GM19372 (cell line): ENCODE measurements around the gene MPND.
"Not testable (repeated sequence)": the region's sequence is repeated elsewhere in the genome, so short reads cannot be mapped to it uniquely, and the experiment has no call there.

ENCODE experiments used
- ATAC-seq: cut with Tn5 transposase; IDR thresholded peaks from one replicate; pipeline ENCODE4 v1.9.1; 2021; ENCODE audit warnings: mild to moderate bottlenecking, low read depth, moderate library complexity; ENCODE audit not compliant: unreplicated experiment

The MPND gene

DNA sequence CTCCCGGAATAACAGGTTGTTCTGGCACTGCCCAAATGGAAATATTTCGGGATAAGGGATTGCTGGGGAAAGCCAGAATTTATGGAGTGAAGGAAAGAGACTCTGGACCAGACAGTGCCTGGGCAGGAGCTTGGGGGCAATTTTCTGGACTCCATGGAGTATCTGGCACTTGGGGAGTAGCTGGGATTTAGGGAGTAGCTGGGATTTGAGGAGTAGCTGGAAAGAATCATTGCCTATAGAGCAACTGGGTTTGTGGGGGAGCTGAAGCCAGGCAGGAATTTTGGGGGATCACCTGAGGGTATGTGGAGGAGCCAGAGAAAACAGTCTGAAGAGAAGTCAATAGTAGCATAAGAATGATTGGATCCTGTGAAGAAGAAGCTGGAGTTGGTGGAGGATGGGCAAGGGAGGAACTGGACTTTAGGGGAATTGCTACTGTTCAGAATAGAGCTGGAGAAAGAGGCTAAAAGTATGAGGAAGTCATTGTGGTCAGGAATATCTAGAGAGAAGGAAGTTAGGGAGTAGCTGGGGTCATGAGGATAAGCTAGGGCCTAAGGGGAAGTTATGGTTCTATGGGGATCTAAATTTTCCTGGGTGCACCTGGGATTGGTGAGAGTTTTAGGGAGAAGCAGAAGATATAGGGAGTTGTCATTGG lies 24.2 kb upstream of the MPND start:
- ATAC-seq = no peak

DNA sequence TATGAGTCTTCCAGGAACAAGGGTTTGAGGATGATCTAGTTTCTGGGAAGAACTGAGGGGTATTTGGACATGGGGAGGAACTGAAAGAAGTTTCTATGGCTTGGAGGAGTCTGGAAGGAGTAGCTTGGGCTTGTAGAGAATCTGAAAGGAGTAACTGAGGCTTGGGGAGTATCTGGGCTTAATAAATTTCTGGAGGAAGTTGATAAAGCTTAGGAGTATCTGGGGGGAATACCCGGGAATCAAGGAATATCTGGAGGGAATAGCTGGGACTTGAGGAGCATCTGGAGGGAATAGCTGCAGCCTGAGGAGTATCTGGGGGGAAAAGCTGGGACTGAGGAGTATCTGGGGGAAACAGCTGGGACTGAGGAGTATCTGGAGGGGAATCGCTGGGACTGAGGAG lies 22.9 kb upstream of the MPND start:
- no peak for ATAC-seq

DNA sequence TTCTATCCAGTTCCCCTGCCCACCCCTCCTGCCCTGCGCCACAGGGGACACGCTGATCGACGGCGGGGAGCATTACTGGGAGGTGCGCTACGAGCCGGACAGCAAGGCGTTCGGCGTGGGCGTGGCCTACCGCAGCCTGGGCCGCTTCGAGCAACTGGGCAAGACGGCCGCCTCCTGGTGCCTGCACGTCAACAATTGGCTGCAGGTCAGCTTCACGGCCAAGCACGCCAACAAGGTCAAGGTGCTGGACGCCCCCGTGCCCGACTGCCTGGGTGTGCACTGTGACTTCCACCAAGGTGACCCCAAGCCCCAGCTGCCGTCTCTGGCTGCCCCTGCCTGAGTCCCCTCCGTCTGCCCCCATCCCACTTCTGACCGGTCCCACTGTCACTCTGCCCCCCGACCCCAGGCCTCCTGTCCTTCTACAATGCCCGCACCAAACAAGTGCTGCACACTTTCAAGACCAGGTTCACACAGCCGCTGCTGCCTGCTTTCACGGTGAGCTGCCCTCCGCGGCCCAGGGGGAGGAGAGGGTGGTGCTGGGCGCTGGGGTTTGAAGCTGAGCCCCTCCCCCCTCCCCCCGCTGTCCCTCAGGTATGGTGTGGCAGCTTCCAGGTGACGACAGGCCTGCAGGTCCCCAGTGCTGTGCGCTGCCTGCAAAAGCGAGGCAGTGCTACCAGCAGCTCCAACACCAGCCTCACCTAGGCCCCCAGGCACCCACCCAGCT lies 20.3 kb upstream of the MPND start:
- no peak for ATAC-seq

DNA sequence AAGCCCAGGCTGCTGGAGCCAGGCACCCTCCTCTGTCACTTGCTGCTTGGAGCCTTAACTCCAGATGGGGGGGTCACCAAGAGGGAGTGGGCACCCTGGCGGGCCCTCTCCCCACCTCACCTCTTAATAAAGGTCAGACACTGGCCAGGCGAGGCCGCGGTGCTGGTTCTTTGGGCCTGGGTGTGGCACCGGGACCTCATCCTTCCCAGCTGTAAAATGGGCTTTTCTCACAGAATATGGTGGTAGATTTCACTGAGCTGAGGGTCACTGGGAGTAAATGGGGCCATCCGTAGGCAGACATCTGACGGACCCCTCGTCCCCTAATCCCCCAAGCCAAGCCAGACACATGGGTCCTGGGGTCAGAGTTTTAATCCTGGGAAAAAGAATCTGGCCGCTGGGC lies 19.7 kb upstream of the MPND start:
- ATAC-seq = no peak

DNA sequence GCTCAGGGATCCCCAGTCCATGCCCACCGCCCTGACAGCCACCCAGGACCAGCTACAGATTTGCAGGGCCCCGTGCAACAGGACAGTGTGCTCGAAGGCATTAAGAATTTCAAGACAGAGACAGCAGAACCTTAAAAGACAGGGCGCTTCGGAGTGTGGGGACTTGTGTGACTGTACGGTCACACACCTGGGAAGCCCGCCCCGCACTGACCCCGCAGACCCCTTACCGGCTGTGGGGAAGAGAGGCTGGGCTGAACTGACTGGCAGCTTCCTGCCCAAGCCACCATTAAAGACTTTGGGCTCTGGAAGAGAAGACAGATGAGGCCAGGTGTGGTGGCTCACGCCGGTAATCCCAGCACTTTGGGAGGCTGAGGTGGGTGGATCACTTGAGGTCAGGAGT lies 19.1 kb upstream of the MPND start:
- ATAC-seq = no peak

DNA sequence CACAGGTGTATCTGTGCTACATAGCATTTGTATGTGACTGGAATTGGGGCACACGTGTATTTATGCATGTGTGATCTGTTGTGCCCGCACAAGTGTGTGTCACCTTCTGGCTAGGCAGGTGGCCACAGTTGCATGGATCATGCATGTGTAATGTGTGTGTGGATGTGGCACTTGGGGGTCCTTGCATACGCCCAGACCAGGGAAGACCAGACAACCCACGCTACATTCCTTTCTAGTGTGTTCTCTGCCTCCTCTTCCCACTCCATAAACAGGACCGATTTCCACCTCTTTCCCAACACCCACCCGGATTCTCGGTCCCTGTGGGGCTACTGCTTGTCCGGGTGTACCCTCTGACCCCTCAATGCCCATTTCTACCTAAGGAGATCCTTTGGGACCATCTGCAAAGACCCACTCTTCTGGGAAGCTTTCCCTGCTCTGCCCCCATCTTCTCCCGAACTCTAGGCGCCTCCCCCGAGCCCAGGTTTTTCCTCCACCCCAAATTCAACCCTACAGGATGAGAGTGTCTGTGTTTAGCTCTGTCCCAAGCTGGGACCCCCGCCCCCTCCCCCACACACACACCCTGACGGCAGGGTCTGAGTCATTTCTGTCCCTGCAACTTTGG lies 17.0 kb upstream of the MPND start:
- no peak for ATAC-seq

DNA sequence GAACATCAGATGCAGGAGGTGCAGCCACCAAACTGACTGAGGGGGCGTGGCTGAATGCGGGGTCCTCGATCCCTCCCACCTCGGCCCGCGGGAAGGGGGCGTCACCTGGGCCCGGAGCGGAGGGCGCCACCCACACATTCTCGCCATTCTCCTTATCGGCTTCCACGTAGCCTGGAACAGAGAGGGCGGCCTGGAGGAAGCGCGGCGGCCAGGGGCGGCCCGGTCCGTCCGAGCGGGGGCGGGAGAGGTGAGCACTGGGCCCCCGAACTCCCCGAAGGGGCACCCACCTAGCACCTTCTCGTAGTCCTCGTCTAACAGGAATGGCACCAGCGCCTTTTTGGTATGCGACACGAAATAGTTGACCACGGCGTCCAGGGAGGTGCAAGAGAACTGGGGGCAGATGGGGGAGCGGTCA lies 16.5 kb upstream of the MPND start:
- no peak for ATAC-seq

DNA sequence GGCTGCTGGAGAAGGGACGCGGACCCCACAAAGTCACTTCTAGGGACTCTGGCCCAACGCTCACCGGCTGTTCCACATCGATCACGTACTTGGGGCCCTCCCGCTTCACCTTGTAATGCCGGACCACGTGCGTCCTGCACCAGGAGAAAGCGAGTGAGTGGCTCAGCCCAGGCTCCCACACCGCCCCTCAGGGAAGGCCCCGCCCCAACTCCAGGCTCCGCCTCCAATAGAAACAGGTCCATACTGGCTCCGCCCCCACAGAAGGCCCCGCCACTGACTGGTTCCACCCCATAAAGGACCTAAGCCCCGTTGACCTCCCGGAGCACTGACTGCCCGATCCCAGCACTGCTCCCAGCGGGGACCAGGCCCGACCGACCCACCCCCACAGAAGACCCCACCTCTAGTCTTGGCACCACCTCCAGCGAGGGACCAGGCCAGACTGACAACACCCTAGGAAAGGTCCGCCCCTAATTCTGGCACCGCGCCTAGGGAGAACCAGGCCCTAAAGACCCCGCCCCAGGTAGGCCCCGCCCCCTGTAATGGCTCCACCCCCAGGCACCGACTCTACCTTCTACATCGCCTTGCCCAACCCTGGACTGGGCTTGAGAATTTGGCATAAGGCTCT lies 16.0 kb upstream of the MPND start:
- no peak for ATAC-seq

DNA sequence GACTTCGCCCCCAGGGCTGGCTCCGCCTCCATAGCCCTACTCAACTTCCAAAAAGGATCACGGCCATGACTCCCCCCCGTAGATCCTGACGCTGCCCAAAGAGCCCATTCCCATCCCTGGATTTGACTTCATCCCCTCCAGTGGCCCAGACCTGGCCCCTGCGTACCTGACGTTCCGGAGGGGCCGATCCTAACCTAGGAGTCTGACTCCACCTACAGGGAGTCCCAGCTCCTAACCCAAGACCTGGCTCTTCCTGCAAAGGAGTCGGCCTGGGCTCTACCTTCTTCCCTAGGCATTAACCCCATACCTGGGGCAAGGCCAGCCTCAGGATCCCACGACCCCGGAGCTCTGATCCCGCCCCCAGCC lies 15.5 kb upstream of the MPND start:
- ATAC-seq = no peak

DNA sequence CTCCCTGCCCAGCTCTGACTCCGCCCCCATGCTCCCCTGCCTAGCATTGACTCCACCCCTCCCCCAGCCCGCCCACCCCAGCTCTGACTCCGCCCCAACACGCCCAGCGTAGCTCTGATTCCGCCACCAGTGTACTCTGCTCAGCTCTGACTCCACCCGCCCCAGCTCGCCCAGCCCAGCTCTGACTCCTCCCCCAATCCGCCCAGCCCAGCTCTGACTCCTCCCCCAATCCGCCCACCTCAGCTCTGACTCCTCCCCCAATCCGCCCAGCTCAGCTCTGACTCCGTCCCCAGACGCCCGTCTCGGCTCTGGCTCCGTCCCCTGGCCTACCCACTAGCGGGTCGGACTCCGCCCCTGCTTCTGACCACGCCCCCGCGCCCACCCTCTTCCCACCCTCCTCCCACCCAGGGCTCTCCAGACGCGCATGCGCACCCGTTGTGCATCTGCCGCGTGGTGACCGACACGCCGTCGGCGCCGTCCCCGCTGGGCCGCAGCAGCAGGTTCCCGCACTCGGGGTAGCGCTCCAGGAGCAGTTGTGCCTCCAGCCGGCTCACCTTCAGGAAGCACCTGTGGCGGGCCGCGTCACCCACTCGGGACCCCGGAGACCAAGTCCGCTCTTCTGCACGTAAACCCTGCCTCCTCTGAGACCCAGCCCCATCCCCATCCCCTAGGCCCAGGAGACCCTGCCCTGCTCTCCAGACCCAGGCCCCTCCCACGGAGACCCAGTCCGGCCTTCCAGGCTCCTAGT lies 14.9 kb upstream of the MPND start:
- ATAC-seq = peak; percentile 71

DNA sequence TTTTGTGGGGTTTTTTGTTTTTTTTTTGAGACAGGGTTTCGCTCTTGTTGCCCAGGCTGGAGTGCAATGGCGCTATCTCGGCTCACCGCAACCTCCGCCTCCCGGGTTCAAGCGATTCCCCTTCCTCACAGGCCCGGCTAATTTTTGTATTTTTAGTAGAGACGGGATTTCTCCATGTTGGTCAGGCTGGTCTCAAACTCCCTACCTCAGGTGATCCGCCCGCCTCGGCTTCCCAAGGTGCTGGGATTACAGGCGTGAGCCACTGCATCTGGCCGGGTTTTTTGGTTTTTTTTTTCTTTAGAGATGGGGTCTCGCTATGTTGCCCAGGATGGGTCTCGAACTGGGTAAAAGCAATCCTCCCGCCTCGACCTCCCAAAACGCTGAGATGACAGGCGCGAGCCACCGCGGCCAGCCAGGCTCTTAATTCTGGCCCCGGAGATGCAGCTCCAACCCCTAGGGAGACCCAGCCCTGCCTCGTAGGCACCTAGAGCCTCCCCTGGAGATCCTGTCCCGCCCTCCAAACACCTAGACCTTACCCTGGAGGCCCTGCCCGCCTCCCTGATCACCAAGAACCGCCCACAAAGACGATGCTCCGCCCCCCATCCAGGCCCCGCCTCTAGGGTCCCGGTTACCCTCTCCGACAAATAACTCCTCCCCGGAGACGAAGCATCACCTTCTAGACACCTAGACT lies 14.2 kb upstream of the MPND start:
- not testable (repeated sequence) for ATAC-seq

DNA sequence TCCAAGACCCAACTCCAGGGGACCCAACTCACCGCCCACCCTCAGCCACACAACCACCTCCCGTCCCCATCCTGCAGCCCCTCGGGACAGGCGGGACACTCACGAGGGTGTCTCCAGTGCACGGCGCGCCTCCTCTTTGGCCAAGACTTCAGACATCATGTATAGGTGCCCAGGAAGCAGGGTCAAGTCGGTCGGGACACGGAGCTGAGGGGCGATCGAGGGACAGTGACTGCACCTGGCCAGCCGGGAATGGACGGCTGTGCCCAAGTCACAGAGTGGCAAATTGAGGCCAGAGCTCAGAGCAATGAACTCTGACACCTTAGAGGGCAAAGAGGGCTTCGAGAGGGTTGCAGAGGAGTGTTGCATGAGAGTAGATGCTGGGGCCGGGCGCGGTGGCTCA lies 13.5 kb upstream of the MPND start:
- no peak for ATAC-seq

DNA sequence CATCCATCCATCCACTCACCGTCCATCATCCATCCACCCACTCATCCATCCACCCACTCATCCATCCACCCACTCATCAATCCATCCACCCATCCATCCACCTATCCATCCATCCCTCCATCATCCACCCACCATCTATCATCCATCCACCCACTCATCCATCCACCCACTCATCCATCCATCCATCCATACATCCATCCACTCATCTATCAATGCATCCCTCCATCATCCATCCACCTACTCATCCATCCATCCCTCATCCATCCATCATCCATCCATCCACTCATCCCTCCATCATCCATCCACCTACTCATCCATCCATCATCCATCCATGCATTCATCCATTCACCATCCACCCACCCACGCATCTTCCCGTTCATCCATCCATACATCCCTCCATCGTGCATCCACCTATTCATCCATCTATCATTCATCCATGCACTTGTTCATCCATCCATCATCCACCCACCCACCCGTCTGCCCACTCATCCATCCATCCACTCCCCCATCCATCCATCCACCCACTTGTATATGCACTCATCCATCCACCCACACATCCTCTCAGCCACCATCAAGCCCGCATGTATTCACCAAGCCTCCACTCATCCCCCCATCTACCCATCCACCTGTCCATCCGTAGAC lies 8.3 kb upstream of the MPND start:
- no peak for ATAC-seq

DNA sequence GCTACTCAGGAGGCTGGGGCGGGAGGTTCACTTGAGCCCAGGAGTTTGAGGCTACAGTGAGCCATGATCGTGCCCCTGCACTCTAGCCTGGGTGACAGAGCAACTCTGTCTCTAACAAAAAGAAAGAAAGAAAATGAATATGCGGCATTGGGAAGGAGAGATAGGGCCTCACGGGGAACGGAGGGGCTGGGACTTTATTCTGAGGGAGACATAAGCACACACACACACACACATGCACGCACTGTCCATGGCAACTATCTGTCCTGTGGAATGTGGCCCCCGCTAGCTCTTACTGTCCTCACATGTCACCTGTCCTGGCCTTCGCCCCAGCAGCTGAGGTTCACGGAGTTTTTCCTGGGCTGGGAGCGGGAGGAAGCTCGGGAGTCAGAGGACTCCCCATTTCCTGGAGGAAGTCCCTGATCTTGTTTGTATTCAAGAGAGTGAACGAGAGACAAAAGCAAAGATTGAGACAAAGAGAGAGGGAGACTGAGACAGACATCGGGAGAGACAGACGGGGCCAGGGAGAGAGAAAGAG lies 5.4 kb upstream of the MPND start:
- ATAC-seq = no peak

DNA sequence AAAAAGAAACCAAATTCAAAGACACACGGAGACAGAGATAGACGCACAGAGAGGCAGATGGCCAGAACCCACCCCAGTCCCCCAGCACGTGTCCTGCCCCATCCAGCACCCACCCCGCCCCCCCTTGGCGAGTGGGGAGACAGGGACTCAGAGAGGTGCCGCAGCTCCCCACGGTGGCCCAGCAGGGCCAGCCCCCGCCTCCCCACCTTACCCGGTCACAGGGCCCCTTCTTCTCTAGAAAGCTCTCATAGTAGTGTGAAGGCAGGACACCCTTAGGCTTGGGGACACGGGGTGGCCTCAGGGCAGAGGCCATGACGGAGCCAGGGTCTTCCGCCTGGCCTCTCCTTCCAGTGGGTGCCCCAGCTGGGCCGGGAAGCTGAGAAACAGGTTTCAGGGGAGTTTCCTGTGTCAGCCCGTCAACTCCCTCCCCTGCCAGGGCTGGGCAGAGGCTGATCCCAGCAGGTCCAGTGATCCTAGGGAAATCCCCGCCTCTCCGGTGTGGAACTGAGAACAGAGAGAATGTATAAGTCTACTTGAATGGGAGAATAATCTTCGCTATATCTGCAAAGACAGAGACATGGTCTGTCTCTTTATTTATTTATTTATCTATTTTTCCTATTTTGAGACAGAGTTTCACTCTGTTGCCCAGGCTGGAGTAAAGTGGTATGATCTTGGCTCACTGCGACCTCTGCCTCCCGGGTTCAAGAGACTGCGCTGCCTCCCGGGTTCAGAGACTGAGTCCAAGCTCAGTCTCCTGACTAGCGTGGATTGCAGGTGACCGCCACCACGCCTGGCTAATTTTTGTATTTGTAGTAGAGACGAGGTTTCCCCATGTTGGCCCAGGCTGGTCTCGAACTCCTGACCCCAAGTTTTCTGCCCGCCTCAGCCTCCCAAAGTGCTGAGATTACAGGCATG lies 4.7 kb upstream of the MPND start, which contains the start of gene STAP2:
Gene STAP2, minus strand, starts transcription at position 387 of the 915 bp plus-strand sequence. Its CDS starts 74 bp downstream, at position 313.
- no peak for ATAC-seq

DNA sequence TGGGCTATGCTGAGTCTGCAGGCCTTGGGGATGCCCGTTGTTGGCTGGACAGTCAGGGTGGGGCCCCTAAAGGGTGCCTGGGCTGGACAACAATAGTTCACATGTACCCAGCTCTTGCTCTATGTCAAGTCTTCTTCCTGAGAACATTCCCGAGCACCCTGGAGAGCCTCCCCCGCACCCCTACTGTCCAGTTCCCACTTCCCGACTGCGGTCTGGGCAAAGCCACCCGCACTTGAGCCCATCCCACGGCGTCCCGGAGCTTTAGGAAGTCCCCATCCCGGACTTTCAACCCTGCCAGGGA lies 1.1 kb upstream of the MPND start:
- no peak for ATAC-seq

DNA sequence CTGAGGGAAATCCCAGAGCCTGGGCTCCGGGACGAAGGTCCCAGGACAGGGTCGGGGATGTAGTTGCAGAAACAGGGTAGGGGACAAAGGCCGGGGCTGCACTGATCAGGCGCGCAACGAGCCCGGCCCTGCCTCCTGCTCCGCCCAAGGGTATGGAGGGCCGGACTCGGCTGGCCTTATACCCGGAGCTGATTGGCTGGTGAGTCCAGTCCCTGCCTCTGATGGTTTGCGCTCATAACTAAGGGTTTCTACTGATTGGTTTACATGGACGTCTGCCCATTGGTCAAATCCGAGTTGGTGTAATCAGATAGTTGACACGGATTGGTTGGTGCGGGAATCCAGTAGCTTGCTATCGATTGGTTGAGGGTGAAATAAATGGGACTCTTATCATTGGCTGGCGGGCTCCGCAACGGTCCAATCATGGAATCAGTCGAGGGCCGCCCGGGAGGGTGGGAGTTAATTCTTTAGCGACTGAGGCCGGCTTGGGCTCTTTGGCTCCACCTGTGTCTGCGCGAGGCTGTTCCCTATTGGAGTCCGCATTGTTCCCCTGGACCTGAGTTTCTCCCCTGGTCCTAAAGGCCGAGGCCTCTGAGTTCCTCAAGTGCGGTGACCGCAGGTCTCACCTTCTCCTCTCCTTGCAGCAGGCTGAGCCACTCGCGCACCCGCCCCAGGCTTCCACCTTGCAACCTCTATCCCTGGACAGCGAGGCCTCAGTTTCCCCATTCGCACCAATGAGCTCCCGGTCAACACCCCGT lies 570 bp upstream of the MPND start:
- peak; percentile 78 for ATAC-seq
